ENCODE measurements around the gene SCN4A. TPM values are rescaled to one million over a fixed set of nuclear protein-coding genes. Genes with fewer than 3 reads are reported as not detected.
"Not testable (repeated sequence)": the region's sequence is repeated elsewhere in the genome, so short reads cannot be mapped to it uniquely, and the experiment has no call there.

The SCN4A gene
- total RNA-seq, 3 donors from 2014 or later, result 1.0 to 16.7 (median 10.2) TPM

DNA sequence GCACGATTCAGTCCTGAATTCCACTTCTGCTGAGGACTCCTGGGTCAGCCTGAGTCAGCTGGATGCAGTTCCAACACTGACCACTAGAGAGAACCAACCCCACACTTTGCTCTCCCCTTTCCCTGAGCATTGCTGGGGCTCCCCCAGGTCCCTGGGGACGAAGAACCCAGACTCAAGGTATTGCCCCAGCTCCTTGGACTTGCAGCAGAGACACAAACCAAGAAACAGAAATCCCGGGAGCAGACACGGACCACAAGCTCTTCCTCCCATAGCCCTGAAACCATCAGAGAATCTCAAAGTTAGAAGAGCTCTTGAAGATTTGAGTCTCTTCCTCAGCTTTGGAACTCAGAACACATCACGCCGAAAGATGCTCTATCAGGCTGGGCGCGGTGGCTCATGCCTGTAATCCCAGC, 53.4 kb downstream of the SCN4A start:
- TF ChIP-seq POLR2A (IDR thresholded peaks at IDR 0.05) (no peak), POLR2AphosphoS5 (IDR thresholded peaks at IDR 0.05) (no peak)
- TF ChIP-seq, protein P1, sequence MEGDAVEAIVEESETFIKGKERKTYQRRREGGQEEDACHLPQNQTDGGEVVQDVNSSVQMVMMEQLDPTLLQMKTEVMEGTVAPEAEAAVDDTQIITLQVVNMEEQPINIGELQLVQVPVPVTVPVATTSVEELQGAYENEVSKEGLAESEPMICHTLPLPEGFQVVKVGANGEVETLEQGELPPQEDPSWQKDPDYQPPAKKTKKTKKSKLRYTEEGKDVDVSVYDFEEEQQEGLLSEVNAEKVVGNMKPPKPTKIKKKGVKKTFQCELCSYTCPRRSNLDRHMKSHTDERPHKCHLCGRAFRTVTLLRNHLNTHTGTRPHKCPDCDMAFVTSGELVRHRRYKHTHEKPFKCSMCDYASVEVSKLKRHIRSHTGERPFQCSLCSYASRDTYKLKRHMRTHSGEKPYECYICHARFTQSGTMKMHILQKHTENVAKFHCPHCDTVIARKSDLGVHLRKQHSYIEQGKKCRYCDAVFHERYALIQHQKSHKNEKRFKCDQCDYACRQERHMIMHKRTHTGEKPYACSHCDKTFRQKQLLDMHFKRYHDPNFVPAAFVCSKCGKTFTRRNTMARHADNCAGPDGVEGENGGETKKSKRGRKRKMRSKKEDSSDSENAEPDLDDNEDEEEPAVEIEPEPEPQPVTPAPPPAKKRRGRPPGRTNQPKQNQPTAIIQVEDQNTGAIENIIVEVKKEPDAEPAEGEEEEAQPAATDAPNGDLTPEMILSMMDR (IDR thresholded peaks at IDR 0.05), result peak; percentile 80 to 94 (median 93)
- intact Hi-C loops (cut with DNase I; ENCODE audit: low total_unique reads), result loop anchor here (5.0 kb wide), 1 partner anchor 778 kb away; no protein-coding TSS in a partner anchor
- DNase-seq (ENCODE audit: low spot score in 2 of 2), result peak in 1 of 2 donors; percentile 43
- Histone ChIP-seq H3K27me3 (no peaks in the 10 kb centered on the region), H3K27ac (no peak overlapping the region), H3K9me3 (no peaks in the 10 kb centered on the region), H3K4me1 (no peaks in the 10 kb centered on the region), H3K4me3 (no peak overlapping the region), H3K36me3 (no peaks in the 10 kb centered on the region)

DNA sequence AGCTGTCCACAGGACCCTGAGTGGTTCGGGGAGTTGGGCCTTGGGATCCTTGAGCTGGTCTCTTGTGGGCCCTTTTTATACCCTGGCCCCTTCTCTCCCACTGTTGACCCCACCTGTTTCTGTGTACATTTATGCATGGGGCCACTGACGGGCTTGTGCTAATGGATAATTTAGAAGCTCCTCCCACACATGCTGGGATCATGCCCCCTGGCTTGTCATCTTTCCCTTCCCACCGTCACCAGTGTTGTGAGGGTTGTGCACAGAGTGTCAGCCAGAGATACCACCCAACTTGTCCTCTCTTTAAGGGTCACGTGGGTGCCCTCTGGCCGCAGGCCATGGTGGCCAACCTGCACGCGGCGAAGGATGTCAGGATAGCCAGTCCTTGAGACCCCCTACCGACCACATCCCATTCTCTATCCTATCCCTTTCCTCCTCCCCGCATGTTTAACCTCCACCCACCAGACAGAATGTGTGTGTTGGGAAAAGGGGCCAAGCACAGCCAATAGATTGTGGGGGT, 53.9 kb downstream of the SCN4A start, which contains the start of gene GH1:
GH1 (minus strand) TSS at position 51 of the 517 bp plus-strand sequence. CDS start 63 bp downstream, outside the sequence.
- intact Hi-C loops (cut with DNase I; ENCODE audit: low total_unique reads), result loop anchor here (5.0 kb wide), 1 partner anchor 778 kb away; no protein-coding TSS in a partner anchor
- H3K4me1 ChIP-seq; H3K27ac ChIP-seq; H3K36me3 ChIP-seq; DNase-seq (ENCODE audit: low spot score in 2 of 2); H3K9me3 ChIP-seq; H3K27me3 ChIP-seq; H3K4me3 ChIP-seq: not testable (repeated sequence)

DNA sequence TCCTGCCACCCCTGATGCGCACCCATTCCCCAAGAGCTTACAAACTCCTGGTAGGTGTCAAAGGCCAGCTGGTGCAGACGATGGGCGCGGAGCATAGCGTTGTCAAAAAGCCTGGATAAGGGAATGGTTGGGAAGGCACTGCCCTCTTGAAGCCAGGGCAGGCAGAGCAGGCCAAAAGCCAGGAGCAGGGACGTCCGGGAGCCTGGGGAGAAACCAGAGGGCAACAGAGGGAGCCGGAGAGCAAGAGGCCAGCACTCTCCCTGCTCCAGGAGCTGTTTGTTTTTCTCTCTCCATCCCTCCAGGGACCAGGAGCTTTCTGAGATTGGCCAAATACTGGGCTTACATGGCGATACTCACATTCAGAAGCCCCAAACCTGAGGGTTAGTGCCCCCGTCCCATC, 54.4 kb downstream of the SCN4A start:
- Histone ChIP-seq H3K27ac (no peak overlapping the region), H3K4me1 (no peaks in the 10 kb centered on the region), H3K4me3 (no peak overlapping the region), H3K9me3 (no peaks in the 10 kb centered on the region), H3K36me3 (no peaks in the 10 kb centered on the region), H3K27me3 (no peaks in the 10 kb centered on the region)
- TF ChIP-seq POLR2AphosphoS5 (IDR thresholded peaks at IDR 0.05), result no peak
- TF ChIP-seq POLR2A (IDR thresholded peaks at IDR 0.05), result no peak
- TF ChIP-seq, protein P1 (IDR thresholded peaks at IDR 0.05), result no peak
- intact Hi-C loops (cut with DNase I; ENCODE audit: low total_unique reads), result loop anchor here (5.0 kb wide), 1 partner anchor 779 kb away; no protein-coding TSS in a partner anchor
- DNase-seq (ENCODE audit: low spot score in 2 of 2), result no peak

DNA sequence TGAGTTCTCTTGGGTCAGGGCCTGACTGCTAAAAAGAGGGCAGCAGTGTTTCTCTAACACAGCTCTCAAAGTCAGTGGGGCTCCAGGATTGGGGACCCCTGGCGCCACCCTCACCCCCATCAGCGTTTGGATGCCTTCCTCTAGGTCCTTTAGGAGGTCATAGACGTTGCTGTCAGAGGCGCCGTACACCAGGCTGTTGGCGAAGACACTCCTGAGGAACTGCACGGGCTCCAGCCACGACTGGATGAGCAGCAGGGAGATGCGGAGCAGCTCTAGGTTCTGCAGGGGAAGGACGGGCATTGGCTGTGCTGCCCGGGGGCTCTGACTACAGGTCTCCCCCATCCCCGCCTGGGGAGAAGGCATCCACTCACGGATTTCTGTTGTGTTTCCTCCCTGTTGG, 55.1 kb downstream of the SCN4A start:
- no peaks in the 10 kb centered on the region for H3K9me3 ChIP-seq

DNA sequence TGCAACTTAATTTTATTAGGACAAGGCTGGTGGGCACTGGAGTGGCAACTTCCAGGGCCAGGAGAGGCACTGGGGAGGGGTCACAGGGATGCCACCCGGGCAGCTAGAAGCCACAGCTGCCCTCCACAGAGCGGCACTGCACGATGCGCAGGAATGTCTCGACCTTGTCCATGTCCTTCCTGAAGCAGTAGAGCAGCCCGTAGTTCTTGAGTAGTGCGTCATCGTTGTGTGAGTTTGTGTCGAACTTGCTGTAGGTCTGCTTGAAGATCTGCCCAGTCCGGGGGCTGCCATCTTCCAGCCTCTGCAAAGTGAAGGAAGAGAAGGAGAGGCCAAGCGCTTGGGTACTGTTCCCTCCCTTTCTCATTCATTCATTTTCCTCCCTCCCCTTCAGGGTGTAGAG, 55.5 kb downstream of the SCN4A start:
- intact Hi-C loops (cut with DNase I; ENCODE audit: low total_unique reads), result loop anchor here (5.0 kb wide), 1 partner anchor 780 kb away; no protein-coding TSS in a partner anchor
- not testable (repeated sequence) for H3K9me3 ChIP-seq; DNase-seq (ENCODE audit: low spot score in 2 of 2); H3K36me3 ChIP-seq; H3K27me3 ChIP-seq; H3K27ac ChIP-seq; H3K4me1 ChIP-seq; H3K4me3 ChIP-seq

More for the DNA sequence above, 55.1 kb downstream of the SCN4A start:
- DNase-seq (ENCODE audit: low spot score in 2 of 2), result no peak
- Histone ChIP-seq H3K4me3 (no peak overlapping the region), H3K4me1 (no peaks in the 10 kb centered on the region), H3K27me3 (no peaks in the 10 kb centered on the region), H3K27ac (no peak overlapping the region), H3K36me3 (no peaks in the 10 kb centered on the region)
- intact Hi-C loops (cut with DNase I; ENCODE audit: low total_unique reads), result loop anchor here (5.0 kb wide), 1 partner anchor 780 kb away; no protein-coding TSS in a partner anchor
- TF ChIP-seq, protein P1 (IDR thresholded peaks at IDR 0.05), result no peak
- TF ChIP-seq POLR2A (IDR thresholded peaks at IDR 0.05), result no peak
- TF ChIP-seq POLR2AphosphoS5 (IDR thresholded peaks at IDR 0.05), result no peak

DNA sequence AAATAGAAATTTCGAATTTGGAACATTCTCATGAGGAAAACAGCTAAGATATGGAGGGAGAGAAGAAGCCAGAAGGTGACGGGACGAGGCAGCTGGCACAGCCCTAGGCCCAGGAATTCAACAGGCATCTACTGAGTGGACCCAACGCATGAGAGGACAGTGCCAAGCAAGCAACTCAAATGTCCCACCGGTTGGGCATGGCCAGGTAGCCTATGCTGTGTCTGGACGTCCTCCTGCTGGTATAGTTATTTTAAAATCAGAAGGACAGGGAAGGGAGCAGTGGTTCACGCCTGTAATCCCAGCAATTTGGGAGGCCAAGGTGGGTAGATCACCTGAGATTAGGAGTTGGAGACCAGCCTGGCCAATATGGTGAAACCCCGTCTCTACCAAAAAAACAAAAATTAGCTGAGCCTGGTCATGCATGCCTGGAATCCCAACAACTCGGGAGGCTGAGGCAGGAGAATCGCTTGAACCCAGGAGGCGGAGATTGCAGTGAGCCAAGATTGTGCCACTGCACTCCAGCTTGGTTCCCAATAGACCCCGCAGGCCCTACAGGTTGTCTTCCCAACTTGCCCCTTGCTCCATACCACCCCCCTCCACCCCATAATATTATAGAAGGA, 56.0 kb downstream of the SCN4A start:
- H3K27me3 ChIP-seq, result no peaks in the 10 kb centered on the region
- DNase-seq (ENCODE audit: low spot score in 2 of 2), result no peak
- H3K9me3 ChIP-seq, result no peaks in the 10 kb centered on the region
- H3K4me3 ChIP-seq, result no peak overlapping the region
- TF ChIP-seq, protein P1 (IDR thresholded peaks at IDR 0.05), result no peak
- no peak for TF ChIP-seq POLR2A (IDR thresholded peaks at IDR 0.05)
- no peak for TF ChIP-seq POLR2AphosphoS5 (IDR thresholded peaks at IDR 0.05)
- no peaks in the 10 kb centered on the region for H3K4me1 ChIP-seq
- H3K27ac ChIP-seq, result no peak overlapping the region
- intact Hi-C loops (cut with DNase I; ENCODE audit: low total_unique reads), result loop anchor here (5.0 kb wide), 1 partner anchor 781 kb away; no protein-coding TSS in a partner anchor
- H3K36me3 ChIP-seq, result no peaks in the 10 kb centered on the region

DNA sequence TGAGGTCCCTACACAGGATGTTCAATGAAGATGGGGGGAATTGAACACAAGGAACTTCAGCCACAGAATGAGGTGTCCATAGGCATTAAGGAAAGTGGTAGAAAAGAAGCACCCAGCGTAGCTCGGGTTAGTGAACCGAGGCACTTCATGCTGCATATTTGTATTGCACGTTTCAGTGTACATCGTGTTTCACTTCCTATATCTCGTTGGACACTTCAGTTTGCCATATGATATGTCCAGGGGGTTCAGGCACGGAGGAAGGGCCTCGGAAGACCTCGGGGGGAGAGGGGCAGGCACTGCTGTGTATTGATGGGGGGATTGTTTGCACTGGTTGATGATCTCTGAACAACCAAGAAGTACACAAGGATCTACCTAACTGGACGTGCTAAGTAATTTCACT, 57.0 kb downstream of the SCN4A start:
- intact Hi-C loops (cut with DNase I; ENCODE audit: low total_unique reads), result loop anchor here (5.0 kb wide), 1 partner anchor 782 kb away; no protein-coding TSS in a partner anchor
- not testable (repeated sequence) for H3K4me1 ChIP-seq; H3K9me3 ChIP-seq; H3K27me3 ChIP-seq; DNase-seq (ENCODE audit: low spot score in 2 of 2); H3K4me3 ChIP-seq; H3K27ac ChIP-seq; H3K36me3 ChIP-seq

Measured in breast epithelium (tissue), 4 donors.